ENCODE results near the gene ZNRF2.

DNA sequence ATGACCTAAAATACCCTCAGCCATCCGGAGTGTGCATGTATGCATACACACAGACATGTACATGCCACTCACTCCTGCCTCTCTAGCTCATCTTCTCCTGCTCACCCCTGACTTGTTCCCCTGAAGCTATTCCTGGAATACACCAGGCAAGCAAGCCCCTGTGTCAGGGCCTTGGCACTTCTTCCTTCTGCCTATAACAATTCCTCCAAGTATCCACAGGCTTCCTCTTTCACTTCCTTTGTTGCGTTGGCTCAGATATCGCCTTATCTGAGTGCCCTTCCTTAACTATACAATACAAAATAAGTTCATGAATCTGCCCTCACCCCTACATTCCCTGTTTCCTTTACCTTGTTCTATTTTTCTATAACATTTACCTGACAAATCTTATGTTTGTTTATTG is 105.4 kb downstream of the ZNRF2 start:
- TF ChIP-seq, protein P1, sequence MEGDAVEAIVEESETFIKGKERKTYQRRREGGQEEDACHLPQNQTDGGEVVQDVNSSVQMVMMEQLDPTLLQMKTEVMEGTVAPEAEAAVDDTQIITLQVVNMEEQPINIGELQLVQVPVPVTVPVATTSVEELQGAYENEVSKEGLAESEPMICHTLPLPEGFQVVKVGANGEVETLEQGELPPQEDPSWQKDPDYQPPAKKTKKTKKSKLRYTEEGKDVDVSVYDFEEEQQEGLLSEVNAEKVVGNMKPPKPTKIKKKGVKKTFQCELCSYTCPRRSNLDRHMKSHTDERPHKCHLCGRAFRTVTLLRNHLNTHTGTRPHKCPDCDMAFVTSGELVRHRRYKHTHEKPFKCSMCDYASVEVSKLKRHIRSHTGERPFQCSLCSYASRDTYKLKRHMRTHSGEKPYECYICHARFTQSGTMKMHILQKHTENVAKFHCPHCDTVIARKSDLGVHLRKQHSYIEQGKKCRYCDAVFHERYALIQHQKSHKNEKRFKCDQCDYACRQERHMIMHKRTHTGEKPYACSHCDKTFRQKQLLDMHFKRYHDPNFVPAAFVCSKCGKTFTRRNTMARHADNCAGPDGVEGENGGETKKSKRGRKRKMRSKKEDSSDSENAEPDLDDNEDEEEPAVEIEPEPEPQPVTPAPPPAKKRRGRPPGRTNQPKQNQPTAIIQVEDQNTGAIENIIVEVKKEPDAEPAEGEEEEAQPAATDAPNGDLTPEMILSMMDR (IDR thresholded peaks at IDR 0.05): no peak
- no peak for TF ChIP-seq POLR2A (IDR thresholded peaks at IDR 0.05)

Measured in body of pancreas (tissue), 4 donors.